Measurements from ENCODE around the gene ZNRF2.

DNA sequence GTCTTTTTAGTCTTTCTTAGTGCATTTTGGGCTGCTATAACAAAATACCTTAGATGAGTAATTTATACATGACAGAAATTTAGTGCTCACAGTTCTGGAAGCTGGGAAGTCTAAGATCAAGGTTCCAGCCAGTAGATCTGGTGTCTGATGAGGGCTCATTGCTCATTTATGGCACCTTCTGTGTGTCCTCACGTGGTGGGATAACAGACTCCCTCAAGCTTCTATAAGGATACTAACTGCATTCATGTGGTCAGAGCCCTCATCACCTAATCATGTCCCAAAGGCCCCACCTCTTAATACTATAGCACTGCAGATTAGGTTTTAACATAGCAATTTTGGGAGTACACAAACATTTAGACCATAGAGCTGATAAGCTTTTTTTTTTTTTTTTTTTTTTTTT, 80.4 kb downstream of the ZNRF2 start:
- no peak for TF ChIP-seq CTCF (IDR thresholded peaks at IDR 0.05)
- TF ChIP-seq POLR2A (IDR thresholded peaks at IDR 0.05) = no peak

Data from thyroid gland (tissue), 4 donors.